ENCODE results near the gene PRKCZ.

PRKCZ gene

GRCh38 chr1:2179283-2180013 is 129.2 kb downstream of the PRKCZ start:
- no peak for DNase-seq (ENCODE audit: low spot score)

GRCh38 chr1:2180297-2181245 is 130.4 kb downstream of the PRKCZ start:
- no peak for DNase-seq (ENCODE audit: low spot score)

DNA sequence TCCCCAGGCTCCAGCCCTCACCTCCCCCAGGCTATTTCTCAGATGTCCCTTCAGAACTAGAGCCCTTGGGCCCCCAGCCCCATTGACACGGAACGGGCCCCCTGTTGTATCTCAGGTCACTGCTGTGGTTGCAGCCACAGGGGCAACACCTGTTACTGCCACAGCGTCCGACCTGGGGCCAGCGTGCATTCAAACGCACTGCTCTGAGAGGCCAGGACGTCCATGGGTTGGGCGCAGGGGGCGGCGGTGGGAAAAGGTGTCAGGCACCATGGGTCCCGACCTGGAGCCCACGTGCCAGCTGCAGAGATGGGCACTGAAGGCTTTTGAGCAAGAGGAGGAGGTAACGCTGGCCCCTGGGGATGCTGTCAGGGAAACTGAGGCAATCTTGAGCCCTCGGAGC is 131.1 kb downstream of the PRKCZ start:
- DNase-seq (ENCODE audit: low spot score) = no peak

DNA sequence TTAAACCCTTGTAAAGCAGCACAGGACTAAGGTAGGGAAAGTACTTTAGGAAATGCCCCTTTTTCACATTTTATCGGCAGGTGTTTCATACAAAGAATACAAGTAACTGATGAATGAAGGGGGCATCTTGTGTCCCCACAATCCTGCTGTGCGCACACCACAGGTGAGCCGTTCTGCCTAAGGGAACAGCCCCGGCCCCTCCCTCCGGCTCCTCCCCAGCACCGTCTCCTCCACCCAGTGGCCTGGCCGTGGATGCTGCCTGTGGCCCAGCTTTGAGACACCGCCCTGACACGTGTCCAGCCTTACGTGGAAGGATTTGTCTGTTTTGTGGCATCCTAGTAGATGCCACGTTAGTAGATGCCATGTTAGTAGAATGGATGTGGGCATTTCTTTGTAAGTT is 131.5 kb downstream of the PRKCZ start:
- no peak for DNase-seq (ENCODE audit: low spot score)

- DNase-seq (ENCODE audit: low spot score) = no peak
Observed at GRCh38 chr1:2182376-2182775, 132.2 kb downstream of the PRKCZ start.

GRCh38 chr1:2183937-2184334 is 133.7 kb downstream of the PRKCZ start:
- no peak for DNase-seq (ENCODE audit: low spot score)

- DNase-seq (ENCODE audit: low spot score) = no peak
Observed at GRCh38 chr1:2184531-2184930, 134.3 kb downstream of the PRKCZ start.

DNA sequence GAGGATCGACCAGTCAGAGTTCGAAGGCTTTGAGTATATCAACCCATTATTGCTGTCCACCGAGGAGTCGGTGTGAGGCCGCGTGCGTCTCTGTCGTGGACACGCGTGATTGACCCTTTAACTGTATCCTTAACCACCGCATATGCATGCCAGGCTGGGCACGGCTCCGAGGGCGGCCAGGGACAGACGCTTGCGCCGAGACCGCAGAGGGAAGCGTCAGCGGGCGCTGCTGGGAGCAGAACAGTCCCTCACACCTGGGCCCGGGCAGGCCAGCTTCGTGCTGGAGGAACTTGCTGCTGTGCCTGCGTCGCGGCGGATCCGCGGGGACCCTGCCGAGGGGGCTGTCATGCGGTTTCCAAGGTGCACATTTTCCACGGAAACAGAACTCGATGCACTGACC is 134.7 kb downstream of the PRKCZ start:
- no peak for DNase-seq (ENCODE audit: low spot score)

DNA sequence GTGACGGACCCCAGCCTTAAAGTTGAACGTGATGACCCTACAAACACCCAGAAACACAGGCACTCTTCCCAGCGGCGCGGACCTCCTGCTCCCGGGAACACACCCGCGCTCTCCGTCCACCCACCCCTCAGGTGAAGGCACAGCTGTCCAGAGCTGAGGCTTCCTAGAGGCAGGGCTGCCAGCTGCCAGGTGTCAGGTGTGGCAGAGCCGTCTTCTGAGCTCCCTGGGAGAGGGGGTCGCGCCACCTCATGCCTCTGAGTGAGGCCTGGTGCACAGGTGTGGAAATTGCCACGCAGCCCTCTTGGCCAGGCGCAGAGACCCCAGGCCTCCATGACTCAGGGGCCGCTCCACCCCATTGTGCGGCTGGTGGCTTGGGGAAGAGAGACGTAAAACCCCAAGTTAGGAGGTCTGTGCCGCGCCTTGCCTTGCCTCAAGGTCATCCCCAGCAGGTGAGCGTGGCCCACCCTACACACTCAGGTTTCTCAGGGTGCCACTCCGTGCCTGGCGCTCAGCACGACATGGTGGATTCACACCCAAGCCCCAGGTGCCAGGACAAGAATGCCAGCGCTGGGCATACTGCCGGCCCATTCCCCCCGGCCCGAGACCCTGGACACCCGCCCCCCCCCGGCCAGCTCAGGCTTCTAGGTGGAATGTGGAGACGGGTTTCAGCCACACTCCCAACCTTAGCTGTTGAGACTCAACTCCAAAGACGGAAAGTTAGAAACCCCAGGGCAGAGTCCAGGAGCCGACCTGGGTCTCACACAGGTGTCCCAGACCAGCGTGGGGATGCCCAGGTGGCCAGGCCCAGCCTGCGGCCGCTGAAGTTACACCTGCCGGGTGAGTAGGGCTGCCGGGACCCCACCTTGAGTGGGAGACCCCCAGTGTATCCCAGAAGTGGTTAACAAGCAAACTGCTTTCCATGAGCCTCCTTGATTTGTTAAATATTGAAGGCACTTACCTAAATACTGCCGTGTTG is 136.0 kb downstream of the PRKCZ start:
- DNase-seq (ENCODE audit: low spot score) = no peak

GRCh38 chr1:2186901-2187300 is 136.7 kb downstream of the PRKCZ start:
- DNase-seq (ENCODE audit: low spot score) = no peak

- no peak for DNase-seq (ENCODE audit: low spot score)
Observed at GRCh38 chr1:2187619-2188018, 137.4 kb downstream of the PRKCZ start.

DNA sequence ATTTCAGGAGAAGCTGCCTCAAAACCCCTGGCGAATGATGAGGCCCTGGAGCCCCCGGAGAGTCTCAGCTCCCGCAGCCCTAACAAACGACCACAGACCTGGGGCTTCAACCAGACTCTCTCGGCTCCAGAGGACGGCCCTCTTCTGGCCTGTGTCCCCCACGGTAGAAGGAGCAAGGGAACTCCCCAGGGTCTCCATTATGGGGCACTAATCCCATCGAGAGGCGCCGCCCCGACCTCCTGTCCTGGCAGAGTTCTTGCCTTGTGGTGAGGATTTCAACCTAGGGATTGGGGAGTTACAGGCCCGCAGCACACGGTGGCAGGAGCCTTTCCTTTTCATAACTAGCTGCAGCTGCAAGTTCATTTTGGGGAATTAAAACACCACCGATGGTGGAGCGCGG is 138.1 kb downstream of the PRKCZ start:
- DNase-seq (ENCODE audit: low spot score) = no peak

- peak; percentile 94 for DNase-seq (ENCODE audit: low spot score)
Observed at GRCh38 chr1:2189459-2190425, 139.5 kb downstream of the PRKCZ start.

DNA sequence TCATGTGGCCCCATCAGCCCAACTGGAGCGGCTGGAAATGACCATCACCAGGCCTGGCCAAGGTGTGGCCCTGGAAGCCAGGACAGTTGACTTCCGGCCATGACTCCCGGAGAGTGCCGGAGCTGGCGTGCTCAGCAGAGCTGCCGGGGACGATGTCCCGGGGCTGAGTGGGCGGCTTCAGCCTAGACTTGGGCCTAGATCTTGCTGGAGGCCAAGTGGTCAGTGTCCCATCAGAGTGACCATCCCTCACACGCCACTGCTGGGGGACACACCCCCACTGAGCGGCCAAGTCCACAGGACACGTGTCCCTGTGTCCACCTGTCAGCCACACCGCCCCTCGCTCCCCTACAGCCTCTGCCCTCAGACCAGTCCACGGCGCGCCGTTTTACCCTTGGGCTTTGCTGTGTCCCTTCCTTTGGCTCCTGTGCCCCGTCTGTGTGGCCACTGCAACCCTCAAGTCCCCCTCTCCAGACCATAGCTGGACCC is 140.3 kb downstream of the PRKCZ start:
- DNase-seq (ENCODE audit: low spot score) = no peak

DNA sequence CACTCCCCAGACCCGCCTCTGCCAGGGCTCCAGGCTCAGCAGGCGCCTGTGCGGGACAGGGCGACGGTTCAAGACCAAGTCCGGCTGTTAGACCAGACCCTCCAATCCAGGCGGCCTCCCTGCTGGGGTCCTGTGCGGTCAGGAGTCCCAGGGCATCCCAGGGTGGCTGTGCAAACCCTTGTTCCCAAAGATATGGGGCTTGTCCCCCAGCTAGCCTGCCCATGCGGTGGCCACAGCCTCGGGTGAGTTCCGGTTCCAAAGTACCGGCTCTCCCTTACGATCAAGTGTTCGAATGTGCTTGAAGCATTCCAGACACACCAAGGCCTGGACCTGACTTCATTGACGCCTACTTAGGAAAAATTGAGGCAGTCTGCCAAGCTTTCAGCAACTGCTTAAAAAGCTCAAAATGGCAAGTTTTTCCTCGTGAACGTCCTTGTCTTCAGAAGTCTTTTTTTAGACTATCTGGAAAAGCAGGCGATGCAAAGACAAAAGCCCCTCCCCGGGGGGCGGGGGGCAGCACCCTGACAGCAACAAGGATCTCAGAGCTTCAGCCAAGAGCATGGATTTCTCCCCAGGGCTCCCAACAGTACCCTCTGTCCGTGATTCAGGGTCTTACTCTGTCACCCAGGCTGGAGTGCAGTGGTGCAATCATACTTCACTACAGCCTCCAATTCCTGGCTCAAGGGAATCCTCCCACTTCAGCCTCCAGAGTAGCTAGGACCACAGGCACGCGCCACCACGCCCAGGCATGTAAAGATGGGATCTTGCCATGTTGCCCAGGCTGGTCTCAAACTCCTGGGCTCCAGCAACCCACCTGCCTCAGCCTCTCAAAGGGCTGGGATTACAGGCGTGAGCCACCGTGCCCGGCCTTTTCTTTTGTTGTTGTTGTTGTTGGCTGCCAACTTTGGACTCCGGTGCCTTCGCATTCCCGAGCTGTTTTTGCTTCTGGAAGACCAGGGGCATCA is 142.1 kb downstream of the PRKCZ start:
- DNase-seq (ENCODE audit: low spot score) = no peak

DNA sequence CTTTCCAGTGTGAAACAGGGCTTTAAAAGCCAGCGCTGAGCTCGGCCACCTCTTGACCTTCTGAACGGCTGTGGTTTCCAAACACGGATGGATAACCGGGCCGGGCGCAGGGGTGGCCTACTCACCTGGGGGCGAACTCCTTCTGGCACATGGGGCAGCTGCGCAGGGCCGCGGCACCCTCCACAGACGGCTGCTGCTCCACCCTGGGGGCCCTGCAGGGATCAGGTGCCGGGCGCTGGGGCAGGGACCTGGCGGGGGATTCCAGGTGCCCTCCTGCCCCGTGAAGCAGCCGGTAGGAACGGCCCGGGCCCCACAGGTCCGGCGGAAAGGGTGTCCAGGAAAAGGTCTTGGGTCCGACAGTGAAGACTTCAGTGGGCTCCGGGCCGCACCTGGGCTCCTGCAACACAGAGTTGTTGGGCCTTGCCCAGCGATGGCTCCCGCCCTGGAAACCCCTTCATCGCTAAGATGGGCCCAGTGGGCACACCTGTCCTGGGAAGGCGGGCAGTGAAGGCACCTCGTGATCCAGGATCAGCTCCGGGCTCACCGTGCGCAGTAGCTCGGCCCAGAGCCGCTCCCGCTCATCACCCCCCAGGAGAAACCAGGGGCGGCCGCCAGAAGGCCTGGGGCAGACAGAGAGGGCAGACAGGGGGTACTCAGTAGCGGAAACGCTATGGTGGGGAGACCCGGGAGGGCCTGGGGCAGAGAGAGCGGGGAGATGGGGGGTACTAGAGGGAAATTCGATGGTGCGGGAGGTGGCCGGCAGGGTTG is 143.5 kb downstream of the PRKCZ start:
- DNase-seq (ENCODE audit: low spot score) = no peak

DNA sequence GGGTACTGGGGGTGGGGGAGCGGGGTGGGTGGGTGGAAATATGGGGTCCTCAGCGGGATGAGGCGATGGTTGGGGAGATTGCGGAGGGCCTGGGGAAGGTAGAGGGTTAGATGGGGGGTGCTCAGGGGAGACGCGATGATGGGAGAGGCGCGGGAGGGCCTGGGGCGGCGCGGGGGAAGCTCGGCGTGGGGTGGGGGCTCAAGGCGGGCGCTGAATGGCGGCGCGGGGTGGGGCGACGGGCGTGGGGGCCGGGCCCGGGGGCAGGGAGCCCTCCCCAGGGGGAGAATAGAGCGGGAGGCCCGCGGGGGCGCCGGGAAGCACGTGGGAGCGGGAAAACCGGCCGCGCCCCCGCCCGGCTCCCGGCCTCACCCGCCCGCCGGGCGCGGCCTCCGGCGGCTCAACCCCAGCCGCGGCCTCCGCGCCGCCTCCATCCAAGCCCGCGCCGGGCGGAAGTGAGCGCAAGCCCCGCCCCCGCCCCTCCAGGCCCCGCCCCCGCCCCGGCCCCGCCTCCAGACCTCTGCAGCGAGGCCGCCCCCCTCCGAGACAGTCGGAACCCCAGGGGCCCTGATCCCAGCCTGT is 144.2 kb downstream of the PRKCZ start, which contains the start of gene FAAP20:
FAAP20 (minus strand) TSS at position 454 of the 579 bp plus-strand sequence; CDS start at position 431, 23 bp downstream.
- peak; percentile 83 for DNase-seq (ENCODE audit: low spot score)

Measured in CD4-positive, alpha-beta T cell treated with Interleukin-6 at 100 ng/mL for 8 hours (primary cell).